OCI-LY1 (cell line): ENCODE measurements around the gene TTLL9.

Source experiments
- H2AFZ ChIP-seq: fragments of 200-600 bp; sonication (generic), shearing (Covaris generic); 2 replicates; pipeline ENCODE4 v1.6.0; 2014; ENCODE audit warnings: antibody characterized with exemption, mild to moderate bottlenecking, low read length
- H3F3A ChIP-seq: fragments of 200-600 bp; sonication (generic), shearing (Covaris generic); 2 replicates; pipeline ENCODE4 v1.6.0; 2014; ENCODE audit warnings: mild to moderate bottlenecking, antibody characterized with exemption, low read length, moderate library complexity; ENCODE audit not compliant: insufficient read depth
- H3K27ac ChIP-seq: fragments of 200-600 bp; sonication (generic); 2 replicates; pipeline ENCODE4 v1.5.1; 2014; ENCODE audit warnings: low read length, mixed run types, mild to moderate bottlenecking, low read depth; ENCODE audit not compliant: poor library complexity, severe bottlenecking
- H3K27me3 ChIP-seq: fragments of 200-600 bp; sonication (generic); 2 replicates; pipeline ENCODE4 v1.6.0; 2014; ENCODE audit warnings: antibody characterized with exemption, mild to moderate bottlenecking, low read length, moderate library complexity; ENCODE audit not compliant: insufficient read depth
- H3K36me3 ChIP-seq: fragments of 200-600 bp; sonication (generic); 2 replicates; pipeline ENCODE4 v1.6.1; 2014; ENCODE audit warnings: mild to moderate bottlenecking, antibody characterized with exemption, low read length, moderate library complexity, mixed read lengths; ENCODE audit not compliant: insufficient read depth
- H3K4me1 ChIP-seq: fragments of 200-600 bp; sonication (generic); 2 replicates; pipeline ENCODE4 v1.5.1; 2014; ENCODE audit warnings: mild to moderate bottlenecking, low read length, moderate library complexity; ENCODE audit not compliant: insufficient read depth, severe bottlenecking
- H3K4me2 ChIP-seq: fragments of 200-600 bp; sonication (generic), shearing (Covaris generic); 2 replicates; pipeline ENCODE4 v1.6.1; 2014; ENCODE audit warnings: low read length
- H3K4me3 ChIP-seq: fragments of 200-600 bp; sonication (generic); 2 replicates; pipeline ENCODE4 v1.5.1; 2014; ENCODE audit warnings: low read length, low read depth, mild to moderate bottlenecking, mixed read lengths; ENCODE audit not compliant: poor library complexity, severe bottlenecking
- H3K79me2 ChIP-seq: fragments of 200-600 bp; shearing (Covaris generic); 2 replicates; pipeline ENCODE4 v1.6.1; 2016; ENCODE audit warnings: mixed run types, low read length, mixed read lengths; ENCODE audit not compliant: insufficient read depth
- H3K9ac ChIP-seq: fragments of 200-600 bp; sonication (generic), shearing (Covaris generic); 2 replicates; pipeline ENCODE4 v1.6.1; 2014; ENCODE audit warnings: mild to moderate bottlenecking, low read length, mixed read lengths
- H3K9me2 ChIP-seq: fragments of 200-600 bp; sonication (generic), shearing (Covaris generic); 2 replicates; pipeline ENCODE4 v1.6.1; 2014; ENCODE audit warnings: low read depth, mild to moderate bottlenecking, low read length, mixed read lengths
- H3K9me3 ChIP-seq: fragments of 200-600 bp; shearing (Covaris generic); 2 replicates; pipeline ENCODE4 v1.6.1; 2014; ENCODE audit warnings: low read length, mixed read lengths
- H4K20me1 ChIP-seq: fragments of 200-600 bp; sonication (generic), shearing (Covaris generic); 2 replicates; pipeline ENCODE4 v1.6.0; 2016; ENCODE audit warnings: mild to moderate bottlenecking, low read length; ENCODE audit not compliant: insufficient read depth
- CTCF ChIP-seq: fragments of 200-600 bp; sonication (generic), shearing (Covaris generic); IDR thresholded peaks from 2 replicates; pipeline ENCODE4 v1.5.1; 2017; ENCODE audit warnings: mild to moderate bottlenecking, antibody characterized with exemption, low read length, moderate library complexity, mixed read lengths
- EZH2 ChIP-seq: fragments of 200-600 bp; sonication (generic), shearing (Covaris generic); IDR thresholded peaks from 2 replicates; pipeline ENCODE4 v1.8.0; 2017; ENCODE audit warnings: borderline replicate concordance, mixed run types, mild to moderate bottlenecking, antibody characterized with exemption, low read length, moderate library complexity, mixed read lengths

TTLL9 gene

GRCh38 chr20:31863296-31864085, 6.9 kb upstream of the TTLL9 start:
- Histone ChIP-seq H3K4me3 (no peak overlapping the region), H3K9me2 (no peaks in the 10 kb centered on the region), H3K27ac (no peak overlapping the region), H3K4me1 (peaks cover 12% of the 10 kb centered on the region), H2AFZ (no peak overlapping the region), H4K20me1 (no peaks in the 10 kb centered on the region), H3F3A (no peaks in the 10 kb centered on the region), H3K36me3 (no peaks in the 10 kb centered on the region), H3K79me2 (no peaks in the 10 kb centered on the region), H3K4me2 (no peak overlapping the region), H3K9ac (no peak overlapping the region), H3K9me3 (no peaks in the 10 kb centered on the region), H3K27me3 (peaks cover 4% of the 10 kb centered on the region; the same call in 1 of the 2 replicates)
- TF ChIP-seq EZH2: no peak
- TF ChIP-seq CTCF: no peak

GRCh38 chr20:31864521-31865400, 5.7 kb upstream of the TTLL9 start:
- Histone ChIP-seq H3K9ac (no peak overlapping the region), H2AFZ (no peak overlapping the region), H3K4me1 (peaks cover 13% of the 10 kb centered on the region), H3K36me3 (no peaks in the 10 kb centered on the region), H4K20me1 (no peaks in the 10 kb centered on the region), H3K4me3 (no peak overlapping the region), H3K27ac (no peak overlapping the region), H3F3A (no peaks in the 10 kb centered on the region), H3K4me2 (no peak overlapping the region), H3K79me2 (no peaks in the 10 kb centered on the region), H3K27me3 (peaks cover 9% of the 10 kb centered on the region; the same call in 1 of the 2 replicates), H3K9me2 (no peaks in the 10 kb centered on the region), H3K9me3 (no peaks in the 10 kb centered on the region)
- no peak for TF ChIP-seq EZH2
- TF ChIP-seq CTCF: no peak

- no peak overlapping the region for H2AFZ ChIP-seq
These were observed 4.2 kb upstream of the TTLL9 start for GRCh38 chr20:31866221-31866620.

More at GRCh38 chr20:31866221-31866620, 4.2 kb upstream of the TTLL9 start:
- no peaks in the 10 kb centered on the region for H3K9me3 ChIP-seq
- no peak overlapping the region for H3K27ac ChIP-seq
- H3K4me1 ChIP-seq: peaks cover 14% of the 10 kb centered on the region
- H3K36me3 ChIP-seq: no peaks in the 10 kb centered on the region
- TF ChIP-seq EZH2: no peak
- no peak for TF ChIP-seq CTCF
- no peak overlapping the region for H3K4me2 ChIP-seq
- no peaks in the 10 kb centered on the region for H3F3A ChIP-seq
- H3K79me2 ChIP-seq: no peaks in the 10 kb centered on the region
- H4K20me1 ChIP-seq: no peaks in the 10 kb centered on the region
- no peaks in the 10 kb centered on the region for H3K9me2 ChIP-seq
- no peak overlapping the region for H3K9ac ChIP-seq
- 0 out of 2 replicates have a peak, but pooled peaks cover 11% of the 10 kb centered on the region for H3K27me3 ChIP-seq
- no peak overlapping the region for H3K4me3 ChIP-seq
